GM15510 (cell line): ENCODE data around the gene DLG5.

ENCODE experiments used
- POLR2A ChIP-seq: IDR thresholded peaks from 3 replicates; pipeline ENCODE4 v1.6.1; 2011; ENCODE audit warnings: borderline replicate concordance; ENCODE audit not compliant: insufficient read length; ENCODE audit errors: extremely low read depth

DLG5 gene

DNA sequence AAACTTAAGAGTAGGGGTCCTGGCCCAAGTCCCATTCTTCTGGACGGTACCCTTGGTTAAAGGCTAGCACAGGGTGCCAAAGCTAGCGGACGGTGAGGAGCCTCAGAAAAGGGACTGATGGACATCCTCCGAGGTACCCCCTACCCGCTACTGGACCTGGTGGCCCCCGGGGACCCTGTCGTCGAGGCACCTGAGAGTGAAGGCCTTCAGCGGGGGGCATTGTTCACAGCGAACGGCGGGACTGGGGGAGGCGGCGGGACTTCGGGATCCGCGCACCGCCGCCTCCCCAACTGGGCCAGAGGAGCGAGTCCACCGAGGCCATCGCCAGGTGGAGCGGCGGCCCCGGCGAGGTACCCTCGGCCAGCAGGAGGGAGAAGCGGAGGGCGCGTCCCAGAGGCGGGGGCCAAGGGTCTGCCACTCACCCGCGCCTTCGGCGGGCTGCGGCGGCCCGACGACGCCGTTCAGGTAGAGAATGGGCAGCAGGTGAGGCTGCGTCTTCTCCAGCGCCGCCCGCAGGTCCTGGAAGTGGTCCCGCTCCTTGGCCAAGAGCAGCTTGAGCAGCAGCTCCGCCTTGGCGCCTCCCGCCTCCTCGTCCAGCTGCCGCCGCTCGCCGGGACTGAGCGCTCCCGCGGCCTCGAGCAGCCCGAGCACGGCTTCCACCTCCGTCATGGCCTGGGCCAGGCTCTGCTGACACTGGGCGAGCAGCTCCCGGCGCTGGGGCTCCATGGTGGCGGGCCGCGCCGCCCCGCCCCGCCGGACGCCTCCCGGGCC, 575 bp downstream of the DLG5 start:
- no peak for TF ChIP-seq POLR2A

DNA sequence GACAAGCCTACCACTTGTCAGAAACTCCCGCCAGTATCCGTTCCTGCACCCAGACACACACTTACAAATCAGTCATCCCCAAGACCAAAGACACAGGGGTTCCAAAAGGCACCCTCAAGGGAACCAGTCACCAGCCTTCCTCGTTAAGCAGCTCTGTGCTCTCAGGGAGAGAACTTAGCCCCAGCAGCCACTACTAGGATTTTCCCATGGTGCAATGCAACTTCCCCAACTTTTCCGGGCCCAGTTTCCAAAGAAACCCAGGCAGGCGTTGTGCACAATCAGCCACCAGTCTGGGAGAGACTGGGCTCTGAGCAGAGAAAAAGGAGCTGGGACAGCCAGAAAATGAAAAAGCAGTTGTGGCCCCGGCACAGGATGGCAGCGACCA, 1.2 kb downstream of the DLG5 start:
- no peak for TF ChIP-seq POLR2A

DNA sequence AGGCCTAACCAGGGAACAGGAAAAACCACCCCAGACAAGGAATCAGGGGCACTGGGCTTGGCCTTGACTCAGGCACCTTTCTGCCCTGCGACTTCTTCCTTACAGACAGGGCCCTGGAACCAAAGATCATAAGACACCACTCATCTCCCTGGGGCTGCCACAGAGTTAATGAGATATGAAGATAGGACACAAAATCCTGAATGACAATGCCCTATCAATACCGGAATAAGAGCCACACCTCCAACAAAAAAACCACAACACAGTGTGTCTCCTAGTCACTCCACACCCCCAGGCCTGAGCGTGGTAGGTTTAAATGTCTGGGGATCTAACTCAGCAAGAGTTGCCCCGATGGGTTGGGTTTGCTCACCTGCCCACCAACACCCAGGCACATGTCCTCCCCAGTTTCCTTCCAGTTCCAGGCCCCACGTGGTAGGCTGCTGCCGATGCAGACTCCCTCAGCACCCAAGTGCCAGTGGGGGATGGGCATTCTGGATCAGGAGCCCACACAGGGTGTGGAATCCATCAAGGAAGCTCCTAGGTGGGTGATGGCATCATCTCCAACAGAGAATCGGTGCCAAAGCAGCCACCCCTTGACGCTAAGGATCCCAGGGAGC, 3.9 kb downstream of the DLG5 start:
- TF ChIP-seq POLR2A: no peak

DNA sequence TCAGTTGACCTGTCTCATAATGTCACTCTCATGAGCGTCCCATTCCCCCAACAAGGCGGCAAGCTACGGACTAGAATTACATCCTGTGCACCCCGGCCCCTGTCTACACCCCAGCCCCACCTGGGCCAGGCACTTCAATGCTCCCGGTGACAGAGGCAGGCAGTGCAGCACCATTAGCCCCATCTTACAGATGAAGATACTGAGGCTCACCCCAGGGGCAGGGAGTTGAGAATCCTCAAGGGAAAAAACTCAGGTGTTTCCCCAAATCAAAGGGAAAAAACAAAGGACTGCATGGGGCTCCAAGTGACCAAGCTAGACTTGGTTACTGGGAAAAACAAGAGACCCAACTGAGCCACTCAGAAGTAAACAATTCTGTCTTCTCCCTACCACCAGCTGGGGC, 4.5 kb downstream of the DLG5 start:
- no peak for TF ChIP-seq POLR2A

DNA sequence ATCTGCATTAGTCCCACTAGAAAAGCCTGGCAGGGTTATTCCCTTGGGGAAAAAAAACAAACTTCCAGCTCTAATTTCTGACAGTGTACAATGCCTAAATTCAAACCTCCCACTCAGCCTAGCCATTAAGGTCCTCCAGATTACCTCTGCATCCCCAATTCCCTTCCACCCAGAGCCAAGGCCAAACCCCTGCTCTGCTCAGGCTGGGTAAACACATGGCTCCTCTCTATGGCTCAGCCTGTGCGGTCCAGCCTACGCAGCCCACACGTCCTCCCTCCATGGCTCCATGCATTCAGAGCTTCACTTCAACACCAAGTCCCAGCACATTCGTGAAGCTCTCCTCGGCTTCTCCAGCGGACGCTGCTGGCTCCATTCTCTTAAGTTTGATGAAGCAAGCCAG, 5.2 kb downstream of the DLG5 start:
- no peak for TF ChIP-seq POLR2A

DNA sequence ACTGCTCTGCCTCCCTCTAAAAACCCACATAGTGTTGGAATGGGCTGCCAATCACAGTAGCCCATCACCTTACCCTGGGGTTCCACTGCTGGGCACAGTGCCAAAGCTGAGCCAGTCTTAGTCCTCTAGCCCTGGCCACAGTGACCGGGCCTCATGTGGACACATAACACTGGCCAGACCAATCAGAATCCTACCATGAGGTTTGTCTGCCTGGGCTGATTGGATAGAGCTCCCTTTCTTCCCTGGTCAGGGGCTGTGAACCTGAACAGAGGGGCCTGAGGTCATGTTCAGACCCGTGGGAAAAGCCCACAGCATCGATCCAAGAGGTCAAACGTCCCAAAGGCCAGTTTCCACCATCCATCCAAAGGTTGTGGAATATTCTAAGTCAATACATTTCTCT, 6.1 kb downstream of the DLG5 start:
- TF ChIP-seq POLR2A: no peak

DNA sequence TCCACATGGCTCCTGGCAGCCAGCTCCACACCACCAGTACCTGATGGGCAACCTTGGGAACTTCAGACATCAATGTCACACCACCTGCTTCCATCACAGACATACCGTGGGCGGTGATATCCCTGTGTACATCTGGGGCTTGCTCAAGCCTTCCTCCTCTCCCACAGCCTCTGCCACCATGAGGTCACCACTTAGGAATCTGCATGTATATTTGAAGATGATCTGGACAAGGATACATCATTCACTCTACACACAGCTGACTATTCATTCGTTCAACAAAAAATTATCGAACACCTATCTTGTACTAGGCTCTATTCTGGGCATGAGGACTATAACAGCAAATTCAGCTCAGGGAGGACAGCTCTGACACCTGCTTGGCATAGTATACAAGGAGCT, 6.8 kb downstream of the DLG5 start:
- TF ChIP-seq POLR2A: no peak

DNA sequence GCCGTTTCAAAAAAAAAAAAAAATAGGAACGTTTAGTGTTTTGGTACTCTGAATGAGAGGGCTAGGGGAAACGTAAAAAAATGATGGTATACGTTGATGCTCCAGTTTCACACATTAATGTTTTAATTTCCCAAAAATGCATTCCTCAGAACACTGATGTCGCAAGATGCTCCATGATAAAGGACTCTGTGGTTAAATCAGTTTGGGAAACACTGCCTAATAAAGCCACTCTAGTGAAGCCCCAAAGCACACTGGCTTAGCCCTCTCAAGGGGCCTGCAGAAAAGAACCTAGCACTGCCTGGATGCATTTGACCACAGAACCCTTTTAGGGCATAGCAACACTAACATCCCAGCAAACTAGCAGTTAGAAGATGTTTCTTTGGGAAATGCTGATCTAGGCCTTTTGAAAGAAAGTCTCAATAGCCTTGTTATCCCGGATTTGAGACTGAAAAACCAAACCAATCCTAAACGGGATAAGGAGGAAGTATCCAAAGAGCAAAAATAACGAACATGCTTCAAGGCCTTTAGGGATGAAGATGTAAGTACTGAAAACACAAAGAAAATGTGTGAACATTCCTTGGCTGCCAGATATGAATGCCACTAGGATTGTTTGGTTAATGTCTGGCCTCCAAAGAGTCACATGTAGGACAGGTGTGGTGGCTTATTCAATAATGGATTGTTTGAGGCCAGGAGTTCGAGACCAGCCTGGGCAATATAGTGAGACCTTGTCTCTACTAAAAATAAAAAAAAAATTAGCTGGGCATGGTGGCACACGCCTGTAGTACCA, 11.0 kb downstream of the DLG5 start:
- no peak for TF ChIP-seq POLR2A

DNA sequence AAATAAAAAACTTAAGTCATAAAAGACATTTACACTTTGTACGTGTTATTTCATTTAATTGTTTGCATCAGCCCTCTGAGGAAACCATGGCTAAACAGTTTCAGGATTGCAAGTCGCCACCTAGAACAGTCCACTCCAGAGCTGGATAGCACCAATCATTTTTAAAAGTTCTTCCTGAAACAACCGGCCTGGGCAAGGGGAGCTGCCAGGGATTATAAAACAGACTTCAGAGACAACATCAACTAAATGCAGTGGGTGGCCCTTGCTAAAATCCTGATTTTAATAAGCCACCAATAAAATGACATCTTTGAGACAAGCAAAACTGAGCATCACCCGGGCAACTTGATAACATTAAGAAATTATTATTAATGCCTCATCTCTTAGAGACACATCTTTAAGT, 13.5 kb downstream of the DLG5 start:
- no peak for TF ChIP-seq POLR2A

DNA sequence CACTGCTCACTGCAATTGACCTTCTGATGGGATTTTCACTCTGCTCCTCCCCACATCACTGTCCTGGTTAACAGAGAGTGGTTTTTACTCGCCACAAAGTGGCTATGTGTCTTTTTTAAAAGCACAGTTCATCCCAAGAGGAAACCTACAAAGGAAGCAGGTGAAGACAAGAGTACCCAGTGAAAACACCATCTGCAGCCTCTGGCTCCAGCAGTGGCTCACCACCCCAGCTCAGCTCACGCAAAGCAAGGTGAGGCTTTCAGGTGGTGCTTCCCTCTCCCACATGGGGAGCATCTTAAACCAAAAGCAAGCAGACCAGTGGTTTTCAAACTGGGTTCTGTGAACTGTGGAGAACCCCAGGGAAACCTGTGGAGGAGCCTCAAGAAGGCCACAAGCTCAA, 14.0 kb downstream of the DLG5 start:
- no peak for TF ChIP-seq POLR2A

DNA sequence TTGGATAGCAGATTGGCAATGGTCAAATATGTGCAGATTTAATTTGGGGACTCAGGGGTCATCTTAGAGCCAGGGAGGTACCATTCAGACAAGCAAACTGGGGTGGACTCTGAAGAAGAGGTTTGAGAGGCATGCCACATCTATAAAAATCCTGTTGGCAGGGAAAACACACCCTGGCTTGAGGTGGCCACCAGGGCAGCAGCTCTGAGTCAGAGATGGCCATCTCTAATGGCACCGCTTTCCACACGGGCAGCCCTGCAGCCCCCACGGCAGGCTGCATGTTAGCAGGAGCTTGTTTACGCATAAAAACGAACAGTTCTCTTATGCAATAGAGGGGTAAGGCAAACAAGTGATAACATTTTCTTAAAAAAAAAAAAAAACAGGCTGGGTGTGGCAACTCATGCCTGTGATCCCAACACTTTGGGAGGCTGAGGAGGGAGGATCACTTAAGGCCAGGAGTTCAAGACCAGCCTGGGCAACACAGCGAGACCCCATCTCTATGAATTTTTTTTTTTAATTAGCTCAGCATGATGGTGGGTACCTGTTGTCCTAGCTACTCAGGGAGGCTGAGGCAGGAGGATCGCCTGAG, 14.9 kb downstream of the DLG5 start:
- TF ChIP-seq POLR2A: no peak

DNA sequence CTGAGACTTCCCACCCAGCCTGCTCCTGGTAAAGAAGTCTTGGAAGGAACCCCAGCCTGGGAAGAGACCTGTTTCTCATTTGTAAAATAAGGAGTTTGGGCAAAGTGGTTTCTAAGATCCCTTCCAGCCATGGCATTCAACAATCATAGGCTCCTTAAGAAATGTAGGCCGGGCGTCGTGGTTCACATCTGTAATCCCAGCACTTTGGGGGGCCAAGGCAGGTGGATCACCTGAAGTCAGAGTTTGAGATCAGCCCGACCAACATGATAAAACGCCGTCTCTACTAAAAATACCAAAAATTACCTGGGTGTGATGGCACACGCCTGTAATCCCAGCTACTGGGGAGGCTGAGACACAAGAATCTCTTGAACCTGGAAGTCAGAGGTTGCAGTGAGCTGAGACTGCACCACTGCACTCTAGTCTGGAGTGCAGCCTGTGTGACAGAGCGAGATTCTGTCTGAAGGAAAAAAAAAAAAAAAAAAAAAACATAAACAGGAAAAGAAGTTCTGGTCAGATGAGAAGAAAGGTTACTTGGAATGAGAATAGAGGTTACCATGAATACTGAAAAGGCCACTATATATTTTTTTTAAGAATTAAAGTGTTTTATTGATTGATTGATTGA, 15.9 kb downstream of the DLG5 start:
- no peak for TF ChIP-seq POLR2A

DNA sequence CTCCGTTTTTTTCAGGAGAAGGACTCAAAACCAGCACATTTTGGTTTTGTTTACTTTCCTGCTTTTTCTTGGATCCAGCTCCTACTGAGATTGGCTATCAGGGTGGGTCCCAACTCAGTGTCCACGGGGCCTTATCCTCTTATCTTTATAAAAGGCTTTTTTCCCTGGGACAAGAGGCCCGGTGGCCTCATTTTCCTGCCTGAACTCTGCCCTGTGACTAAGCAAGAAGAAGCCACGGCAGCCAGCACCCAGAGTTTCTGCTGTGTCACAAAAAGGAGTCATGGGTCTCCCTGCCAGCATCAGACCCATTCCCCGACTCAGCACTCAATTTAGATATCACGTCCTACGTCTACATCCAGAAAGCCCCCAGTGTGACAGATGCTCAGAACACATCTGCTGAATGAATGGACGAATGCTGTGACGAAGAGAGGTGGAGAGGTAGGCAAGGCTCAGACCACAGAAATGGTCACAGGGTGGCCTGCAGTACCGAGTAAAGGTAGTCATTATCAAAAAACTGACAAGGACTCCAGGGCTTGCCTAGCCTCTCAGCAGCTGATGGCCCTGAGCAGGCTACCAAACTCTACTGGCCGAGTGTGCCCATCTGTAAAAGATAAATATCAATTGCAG, 16.7 kb downstream of the DLG5 start:
- no peak for TF ChIP-seq POLR2A

DNA sequence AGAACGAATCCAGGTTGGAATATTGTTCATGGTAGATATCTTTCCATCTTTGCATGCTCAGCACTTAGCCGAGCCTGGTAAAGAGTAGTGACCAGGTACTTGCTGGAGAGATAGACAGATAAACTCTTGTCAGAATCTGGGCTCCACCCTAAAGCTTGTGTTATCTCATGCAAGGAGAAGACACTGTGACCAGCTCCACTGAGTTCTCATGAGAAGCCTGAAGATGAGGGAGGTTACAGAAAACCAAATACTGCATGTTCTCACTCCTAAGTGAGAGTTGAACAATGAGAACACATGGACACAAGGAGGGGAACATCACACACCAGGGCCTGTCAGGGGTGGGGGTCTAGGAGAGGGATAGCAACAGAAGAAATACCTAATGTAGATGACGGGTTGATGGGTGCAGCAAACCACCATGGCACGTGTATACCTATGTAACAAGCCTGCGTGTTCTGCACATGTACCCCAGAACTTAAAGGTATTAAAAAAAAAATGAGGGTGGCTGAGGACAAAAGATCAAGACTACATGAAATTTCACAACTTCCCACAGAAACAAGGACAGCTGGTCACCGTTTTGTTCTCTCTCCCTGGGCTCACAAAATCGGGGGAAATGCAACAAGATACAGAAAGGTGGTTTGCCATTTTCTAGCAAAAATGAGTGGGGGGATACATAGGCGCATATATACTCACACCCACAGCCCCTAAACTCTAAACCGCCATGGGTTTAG, 17.4 kb downstream of the DLG5 start:
- TF ChIP-seq POLR2A: no peak
